ENCODE measurements around the gene SPATA17. TPM values are rescaled to one million over a fixed set of nuclear protein-coding genes. Genes with fewer than 3 reads are reported as not detected.
A peak's percentile ranks its signal among the peaks of the same experiment; 100 is the strongest.
"Not testable (repeated sequence)": the region's sequence is repeated elsewhere in the genome, so short reads cannot be mapped to it uniquely, and the experiment has no call there.

Gene SPATA17
- total RNA-seq, result 1 to 10 TPM in 1 of 4 donors, under 1 TPM in 2, not detected in 1; 0.08 to 1.3 (median 0.10) TPM

DNA sequence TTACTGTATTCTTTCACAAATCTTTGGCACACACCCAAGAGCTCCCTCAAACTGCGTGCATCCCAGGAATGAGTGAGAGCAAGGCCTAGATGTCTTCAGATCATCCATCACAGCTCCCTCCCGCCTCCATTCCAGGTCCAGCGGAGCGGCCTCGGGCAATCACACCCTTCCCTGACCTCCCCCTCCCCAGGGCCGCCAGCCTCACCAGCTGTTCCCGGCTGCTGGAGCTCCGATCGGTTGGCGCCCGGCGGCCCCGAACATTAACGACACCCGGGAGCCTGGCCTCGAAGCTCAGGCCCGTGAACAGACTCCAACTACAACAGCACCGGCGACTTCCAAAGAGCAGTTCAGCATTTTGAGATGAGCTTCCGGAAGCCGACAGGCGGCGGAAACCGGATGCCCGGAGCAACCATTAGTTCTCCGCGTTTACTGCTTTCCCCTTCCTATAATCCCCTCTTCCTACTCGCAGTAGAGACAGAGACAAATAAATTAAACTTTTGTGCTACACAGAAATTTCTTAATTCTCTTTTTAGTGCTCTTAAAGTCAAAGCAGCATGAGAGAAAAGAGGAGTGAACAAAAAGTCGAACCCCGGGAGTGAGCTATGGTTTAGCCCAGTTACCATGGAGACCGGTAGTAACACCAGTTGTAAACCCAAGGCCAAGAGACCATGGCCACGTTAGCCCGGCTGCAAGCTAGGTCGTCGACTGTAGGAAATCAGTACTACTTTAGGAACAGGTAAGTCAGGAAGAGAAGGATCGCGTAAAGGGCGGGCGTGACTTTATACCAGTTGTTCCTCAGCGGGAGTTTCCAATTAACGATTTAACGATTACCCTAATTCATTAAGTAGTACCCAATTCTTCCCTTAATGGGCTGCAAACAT, at the start of gene SPATA17, which contains the start of gene GPATCH2:
SPATA17 (plus strand) TSS at position 634 of the 881 bp plus-strand sequence; CDS start at position 669, 35 bp downstream.
GPATCH2 (minus strand) TSS at position 380 of the 881 bp plus-strand sequence; CDS start at position 261, 119 bp downstream.
- peak in 2 of 3 donors; percentile 32 to 55 for TF ChIP-seq POLR2AphosphoS5 (IDR thresholded peaks at IDR 0.05)
- TF ChIP-seq CTCF (IDR thresholded peaks at IDR 0.05), result peak; percentile 41 to 42
- peak in 1 of 2 donors; percentile 52 for TF ChIP-seq POLR2A (IDR thresholded peaks at IDR 0.05)
- no peak for TF ChIP-seq EP300 (IDR thresholded peaks at IDR 0.05)
- WGBS, result under 1% methylated on average over 42 of the region's 42 CpGs
- H3K36me3 ChIP-seq, result no peaks in the 10 kb centered on the region
- peak within 1 kb of the TSS; percentile 86 for H3K4me3 ChIP-seq
- DNase-seq (ENCODE audit: low spot score in 2 of 2), result peak; percentile 85 to 87
- H3K9me3 ChIP-seq, result no peaks in the 10 kb centered on the region
- peaks cover 23% of the 10 kb centered on the region for H3K4me1 ChIP-seq
- no peaks in the 10 kb centered on the region for H3K27me3 ChIP-seq
- peak within 1 kb of the TSS; percentile 90 for H3K27ac ChIP-seq

DNA sequence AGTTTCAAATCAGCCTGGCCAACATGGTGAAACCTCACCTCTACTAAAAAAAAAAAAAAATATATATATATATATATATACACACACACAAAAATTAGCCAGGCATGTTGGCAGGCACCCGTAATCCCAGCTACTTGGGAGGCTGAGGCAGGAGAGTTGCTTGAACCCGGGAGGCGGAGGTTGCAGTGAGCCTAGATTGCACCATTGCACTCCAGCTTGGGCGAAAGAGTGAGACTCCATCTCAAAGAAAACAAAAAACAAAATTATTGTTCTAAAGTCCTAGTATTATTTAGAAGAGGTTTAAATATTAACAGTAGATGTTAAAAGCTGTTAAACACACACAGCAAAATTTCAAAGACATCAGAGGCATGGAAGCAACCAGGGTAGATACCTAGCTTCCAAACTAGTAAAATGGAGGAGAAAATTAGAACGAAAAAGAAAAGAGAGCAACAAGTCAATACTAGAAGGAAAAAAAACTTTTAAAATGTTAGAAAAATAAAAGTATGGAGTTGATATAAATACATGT, 46.8 kb upstream of the SPATA17 start:
- H3K27me3 ChIP-seq; H3K4me3 ChIP-seq; H3K4me1 ChIP-seq; H3K36me3 ChIP-seq; H3K9me3 ChIP-seq; H3K27ac ChIP-seq; DNase-seq (ENCODE audit: low spot score in 2 of 2): not testable (repeated sequence)
- WGBS, result 98% methylated on average over 5 of the region's 5 CpGs

DNA sequence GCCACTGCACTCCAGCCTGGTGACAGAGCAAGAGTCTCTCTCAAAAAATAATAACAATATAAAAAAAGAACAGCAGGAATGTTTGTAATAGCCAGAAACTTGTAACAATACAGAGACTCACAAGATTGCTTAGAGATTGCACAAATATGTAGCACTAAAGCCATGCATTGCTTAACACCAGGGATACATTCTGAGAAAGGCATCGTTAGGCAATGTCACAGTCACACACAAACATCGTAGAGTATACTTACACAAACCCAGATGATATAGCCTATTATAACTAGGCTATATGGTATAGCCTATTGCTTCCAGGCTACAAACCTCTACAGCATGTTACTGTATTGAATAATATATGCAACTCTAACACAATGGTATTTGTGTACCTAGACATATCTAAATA, 45.6 kb upstream of the SPATA17 start:
- DNase-seq (ENCODE audit: low spot score in 2 of 2), result no peak
- no peak overlapping the region for H3K4me3 ChIP-seq
- H3K27me3 ChIP-seq, result no peaks in the 10 kb centered on the region
- H3K27ac ChIP-seq, result no peak overlapping the region
- H3K4me1 ChIP-seq, result no peaks in the 10 kb centered on the region
- H3K36me3 ChIP-seq, result peaks cover 3% of the 10 kb centered on the region
- no peaks in the 10 kb centered on the region for H3K9me3 ChIP-seq
- TF ChIP-seq POLR2AphosphoS5 (IDR thresholded peaks at IDR 0.05), result no peak
- no peak for TF ChIP-seq EP300 (IDR thresholded peaks at IDR 0.05)
- no peak for TF ChIP-seq POLR2A (IDR thresholded peaks at IDR 0.05)
- no peak for TF ChIP-seq CTCF (IDR thresholded peaks at IDR 0.05)
- WGBS, result 88% methylated on average over 2 of the region's 2 CpGs

GRCh38 chr1:217586586-217586985, 44.6 kb upstream of the SPATA17 start:
- Histone ChIP-seq H3K27me3 (no peaks in the 10 kb centered on the region), H3K9me3 (no peaks in the 10 kb centered on the region), H3K4me3 (no peak overlapping the region), H3K36me3 (peaks cover 3% of the 10 kb centered on the region), H3K27ac (no peak overlapping the region), H3K4me1 (no peaks in the 10 kb centered on the region)
- WGBS, result 88% methylated on average over 4 of the region's 4 CpGs
- TF ChIP-seq POLR2A (IDR thresholded peaks at IDR 0.05) (no peak), EP300 (IDR thresholded peaks at IDR 0.05) (no peak), CTCF (IDR thresholded peaks at IDR 0.05) (no peak), POLR2AphosphoS5 (IDR thresholded peaks at IDR 0.05) (no peak)
- no peak for DNase-seq (ENCODE audit: low spot score in 2 of 2)

DNA sequence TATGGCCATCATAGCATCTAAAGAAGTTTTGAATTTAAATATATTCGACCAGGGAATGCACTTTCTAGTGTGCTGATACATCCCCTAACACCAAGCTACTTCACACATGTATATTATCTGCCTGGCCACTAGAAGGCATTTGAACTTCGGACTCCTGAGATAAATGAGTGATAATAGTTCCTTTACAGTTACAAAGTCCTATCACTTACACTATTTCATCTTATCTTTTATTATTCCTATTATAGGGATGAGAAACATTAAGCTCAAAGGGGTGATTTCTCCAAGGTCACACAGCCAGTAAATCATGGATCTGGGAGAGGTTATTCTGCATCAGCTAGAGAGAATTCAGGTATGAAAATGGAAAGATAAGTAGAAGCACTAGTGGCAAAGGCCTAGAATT, 40.5 kb upstream of the SPATA17 start:
- no peak for TF ChIP-seq CTCF (IDR thresholded peaks at IDR 0.05)
- no peak for TF ChIP-seq POLR2A (IDR thresholded peaks at IDR 0.05)
- TF ChIP-seq POLR2AphosphoS5 (IDR thresholded peaks at IDR 0.05), result no peak
- no peaks in the 10 kb centered on the region for H3K4me1 ChIP-seq
- 97% methylated on average over 2 of the region's 2 CpGs for WGBS
- H3K27ac ChIP-seq, result no peak overlapping the region
- no peak overlapping the region for H3K4me3 ChIP-seq
- no peak for DNase-seq (ENCODE audit: low spot score in 2 of 2)
- H3K36me3 ChIP-seq, result peaks cover 1% of the 10 kb centered on the region
- no peaks in the 10 kb centered on the region for H3K27me3 ChIP-seq
- no peaks in the 10 kb centered on the region for H3K9me3 ChIP-seq
